Panc1 (cell line): ENCODE measurements around the gene CLPX. TPM values are rescaled to one million over a fixed set of nuclear protein-coding genes. Genes with fewer than 3 reads are reported as not detected.

ENCODE experiments used
- ATAC-seq: fragments of 200-7000 bp; cut with Tn5 transposase; 2 replicates; pipeline ENCODE4 v1.9.1; 2020; ENCODE audit warnings: mild to moderate bottlenecking, moderate library complexity
- BruUV-seq: library from RNA; stranded (reverse); fragments of 400-500 nt; replicated peaks from 2 replicates; lab custom pipeline; 2021; lab: Mats Ljungman, UMichigan
- CTCF ChIA-PET: fragments of 300-600 bp; sonication (Branson Sonifier 250); formaldehyde crosslinking; loops from one replicate; lab custom pipeline; 2022; ENCODE audit warnings: antibody characterized with exemption; lab: Charles Lee
- POLR2A ChIA-PET: fragments of 300-600 bp; sonication (Branson Sonifier 250); formaldehyde crosslinking; loops from one replicate; lab custom pipeline; 2022; ENCODE audit warnings: antibody characterized with exemption; lab: Charles Lee
- DNase-seq: peaks from one replicate; pipeline ENCODE4 v3.0.0-alpha.2; 2010; ENCODE audit warnings: low read depth, low spot score
- H3K27ac ChIP-seq: 2 replicates; pipeline ENCODE4 v1.5.1; 2011; ENCODE audit warnings: mild to moderate bottlenecking, low read length, inconsistent platforms
- H3K27me3 ChIP-seq: fragments of 200-500 bp; sonication (Bioruptor generic); 2 replicates; pipeline ENCODE4 v1.6.0; 2014; ENCODE audit warnings: low read length, inconsistent platforms; ENCODE audit not compliant: control insufficient read depth, insufficient read depth
- H3K36me3 ChIP-seq: fragments of 200-500 bp; sonication (Bioruptor generic); 2 replicates; pipeline ENCODE4 v1.5.1; 2014; ENCODE audit warnings: inconsistent platforms, mild to moderate bottlenecking, low read length, moderate library complexity; ENCODE audit not compliant: control insufficient read depth, insufficient read depth
- H3K4me1 ChIP-seq: 2 replicates; pipeline ENCODE4 v1.5.1; 2011; ENCODE audit warnings: inconsistent platforms, mild to moderate bottlenecking, low read length, moderate library complexity; ENCODE audit not compliant: control insufficient read depth, insufficient read depth
- H3K4me3 ChIP-seq, 2 experiments: 2 replicates each; pipeline ENCODE4 v1.5.1; 2011 to 2012; ENCODE audit warnings: low read depth in 2 of 2, low read length in 2 of 2, mild to moderate bottlenecking in 2 of 2, inconsistent platforms in 1 of 2, moderate library complexity in 1 of 2
- H3K9me3 ChIP-seq: fragments of 200-500 bp; sonication (Bioruptor generic); 2 replicates; pipeline ENCODE4 v1.5.1; 2014; ENCODE audit warnings: low read depth, mild to moderate bottlenecking, inconsistent platforms, low read length, moderate library complexity; ENCODE audit not compliant: control insufficient read depth, insufficient read depth
- POLR2AphosphoS5 ChIP-seq: IDR thresholded peaks from 2 replicates; pipeline ENCODE4 v1.6.1; 2012; ENCODE audit warnings: mild to moderate bottlenecking, low read depth, low read length, moderate library complexity
- REST ChIP-seq, 2 experiments: IDR thresholded peaks; 2 replicates each; pipeline ENCODE4 v1.6.1; 2011 to 2012; ENCODE audit warnings: low read depth in 2 of 2, control low read depth in 1 of 2, low read length in 1 of 2, mild to moderate bottlenecking in 1 of 2, moderate library complexity in 1 of 2; ENCODE audit not compliant: insufficient read depth in 1 of 2
- SIN3A ChIP-seq: IDR thresholded peaks from 2 replicates; pipeline ENCODE4 v1.6.1; 2012; ENCODE audit warnings: low read depth, mild to moderate bottlenecking, low read length, moderate library complexity, borderline replicate concordance; ENCODE audit not compliant: insufficient read depth
- TCF7L2 ChIP-seq: IDR thresholded peaks from 2 replicates; pipeline ENCODE4 v1.6.1; 2011; ENCODE audit warnings: mild to moderate bottlenecking, low read depth, low read length, inconsistent platforms
- in situ Hi-C: cut with HindIII; loops from 2 replicates; pipeline ENCODE4 v1.10.0; 2016; ENCODE audit warnings: low sequenced_read_pairs, low pct_unique_long_range_greater_than_20kb
- intact Hi-C: fragments of 100-400 bp; cut with micrococcal nuclease; formaldehyde crosslinking; loops from one replicate; pipeline ENCODE4 v1.10.0; 2022; ENCODE audit not compliant: unreplicated experiment
- total RNA-seq: library from RNA; stranded (reverse); gene quantifications from one replicate; pipeline ENCODE4 v1.2.1, GENCODE V29; 2021; ENCODE audit not compliant: unreplicated experiment
- TF ChIP-seq, protein P1 (sequence below): fragments of 450-650 bp; IDR thresholded peaks from 2 replicates; pipeline ENCODE4 v1.5.1; 2017; ENCODE audit warnings: mild to moderate bottlenecking

The CLPX gene
- total RNA-seq, 1 experiment from 2014 or later: 49.9 TPM

DNA sequence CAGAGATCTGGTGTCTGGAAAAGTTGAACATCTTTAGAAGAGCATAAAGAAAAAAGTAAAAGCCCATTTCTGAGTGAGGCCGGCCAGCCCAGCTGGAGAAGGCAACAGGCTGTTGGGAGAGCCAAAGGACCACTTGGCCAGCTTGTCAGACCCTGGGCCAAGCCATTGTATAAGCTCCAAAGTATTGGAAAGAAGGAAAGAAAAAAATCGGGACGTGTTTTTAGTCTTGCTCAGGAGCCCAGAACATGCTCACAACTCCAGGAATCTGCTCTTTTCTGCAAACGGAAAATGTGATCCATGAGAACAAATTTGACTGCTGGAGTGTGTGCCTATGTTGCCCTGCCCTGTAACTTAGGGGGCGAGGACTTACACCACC, 10.4 kb upstream of the CLPX start:
- ChIA-PET CTCF (interaction anchor here (0.5 kb wide), 1 partner anchor 28 kb away, joined by 5 read pairs; no protein-coding TSS in a partner anchor), POLR2A (no interaction called here)
- intact Hi-C loops (no loop called here), in situ Hi-C loops (no loop called here)
- ATAC-seq: no peak
- H3K36me3 ChIP-seq: no peaks in the 10 kb centered on the region
- no peaks in the 10 kb centered on the region for H3K9me3 ChIP-seq
- no peak for DNase-seq
- no peaks in the 10 kb centered on the region for H3K27me3 ChIP-seq
- no TSS peak for BruUV-seq
- H3K4me3 ChIP-seq: no peak overlapping the region
- no peak overlapping the region for H3K27ac ChIP-seq
- no peak for TF ChIP-seq REST (IDR thresholded peaks at IDR 0.05; ENCODE audit: insufficient read depth in 1 of 2, low read depth in 2 of 2, low read length in 1 of 2)
- TF ChIP-seq, protein P1, sequence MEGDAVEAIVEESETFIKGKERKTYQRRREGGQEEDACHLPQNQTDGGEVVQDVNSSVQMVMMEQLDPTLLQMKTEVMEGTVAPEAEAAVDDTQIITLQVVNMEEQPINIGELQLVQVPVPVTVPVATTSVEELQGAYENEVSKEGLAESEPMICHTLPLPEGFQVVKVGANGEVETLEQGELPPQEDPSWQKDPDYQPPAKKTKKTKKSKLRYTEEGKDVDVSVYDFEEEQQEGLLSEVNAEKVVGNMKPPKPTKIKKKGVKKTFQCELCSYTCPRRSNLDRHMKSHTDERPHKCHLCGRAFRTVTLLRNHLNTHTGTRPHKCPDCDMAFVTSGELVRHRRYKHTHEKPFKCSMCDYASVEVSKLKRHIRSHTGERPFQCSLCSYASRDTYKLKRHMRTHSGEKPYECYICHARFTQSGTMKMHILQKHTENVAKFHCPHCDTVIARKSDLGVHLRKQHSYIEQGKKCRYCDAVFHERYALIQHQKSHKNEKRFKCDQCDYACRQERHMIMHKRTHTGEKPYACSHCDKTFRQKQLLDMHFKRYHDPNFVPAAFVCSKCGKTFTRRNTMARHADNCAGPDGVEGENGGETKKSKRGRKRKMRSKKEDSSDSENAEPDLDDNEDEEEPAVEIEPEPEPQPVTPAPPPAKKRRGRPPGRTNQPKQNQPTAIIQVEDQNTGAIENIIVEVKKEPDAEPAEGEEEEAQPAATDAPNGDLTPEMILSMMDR: no peak
- no peak for TF ChIP-seq SIN3A
- no peak for TF ChIP-seq POLR2AphosphoS5
- TF ChIP-seq TCF7L2: no peak
- no peaks in the 10 kb centered on the region for H3K4me1 ChIP-seq

DNA sequence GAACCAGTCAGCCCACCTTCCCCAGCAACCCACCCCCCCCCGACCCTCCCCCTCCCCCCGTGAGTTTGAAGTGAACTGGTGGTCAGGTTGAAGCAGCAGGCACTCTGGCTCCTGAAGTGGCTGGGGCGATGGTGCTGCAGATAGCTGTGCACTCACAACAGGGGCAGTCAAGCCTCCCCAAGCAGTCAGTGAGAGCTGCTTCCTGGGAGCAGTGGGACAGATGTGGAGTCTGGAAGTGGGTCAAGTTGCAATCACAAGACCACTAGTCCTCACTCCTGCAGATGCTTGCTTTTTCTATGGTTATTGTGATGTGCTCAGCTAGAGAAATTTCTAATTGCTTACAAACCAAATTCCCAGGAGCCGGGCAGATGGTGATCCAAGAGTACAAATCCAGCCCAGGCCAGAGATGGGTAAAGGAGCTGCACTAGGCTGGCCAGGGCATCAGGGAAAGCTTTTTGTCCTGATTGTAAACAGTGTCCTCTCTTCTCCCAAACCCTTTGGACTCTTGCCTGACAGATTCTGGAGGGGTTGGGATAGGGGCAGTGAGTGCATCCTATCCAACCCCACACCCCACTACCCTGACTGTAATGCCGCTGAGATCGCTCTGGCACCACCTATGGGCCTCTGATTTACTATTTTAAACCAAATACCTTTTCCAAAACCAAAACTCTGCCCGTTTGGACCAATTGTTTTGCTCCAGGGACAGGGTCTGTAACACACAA, 9.8 kb upstream of the CLPX start:
- no TSS peak for BruUV-seq
- in situ Hi-C loops: no loop called here
- H3K27me3 ChIP-seq: no peaks in the 10 kb centered on the region
- peak; percentile 19; the same call in 1 of the 2 replicates for ATAC-seq
- H3K4me1 ChIP-seq: no peaks in the 10 kb centered on the region
- no peak overlapping the region for H3K27ac ChIP-seq
- intact Hi-C loops: no loop called here
- ChIA-PET POLR2A (no interaction called here), CTCF (interaction anchor here (0.5 to 0.7 kb wide), 3 partner anchors 9 to 122 kb away, joined by 3 to 5 read pairs (median 5); no protein-coding TSS in a partner anchor)
- no peak overlapping the region for H3K4me3 ChIP-seq
- DNase-seq: no peak
- TF ChIP-seq POLR2AphosphoS5 (no peak), REST (IDR thresholded peaks at IDR 0.05; ENCODE audit: insufficient read depth in 1 of 2, low read depth in 2 of 2, low read length in 1 of 2) (no peak)
- no peaks in the 10 kb centered on the region for H3K9me3 ChIP-seq
- no peaks in the 10 kb centered on the region for H3K36me3 ChIP-seq
